NOMO-1 treated with dmso at 0.1 percent for 144 hours (cell line): Measurements from ENCODE around the gene LAIR1.
A peak's percentile ranks its signal among the peaks of the same experiment; 100 is the strongest.
"Not testable (repeated sequence)": the region's sequence is repeated elsewhere in the genome, so short reads cannot be mapped to it uniquely, and the experiment has no call there.

ENCODE experiments used
- DNase-seq: peaks from one replicate; lab custom pipeline; 2025; ENCODE audit not compliant: unreplicated experiment; lab: John Stamatoyannopoulos, UW

LAIR1 gene

GRCh38 chr19:54364775-54365257 is at the start of gene LAIR1:
Gene LAIR1, minus strand, starts transcription at chr19:54364931. Its CDS starts 127 bp downstream, at chr19:54364804.
- peak; percentile 89 for DNase-seq

- no peak for DNase-seq
These were observed 49.4 kb upstream of the LAIR1 start for GRCh38 chr19:54414156-54414555.

GRCh38 chr19:54412877-54413276 is 48.1 kb upstream of the LAIR1 start:
- no peak for DNase-seq

GRCh38 chr19:54411033-54411432 is 46.3 kb upstream of the LAIR1 start:
- no peak for DNase-seq

- DNase-seq: no peak
These were observed 43.8 kb upstream of the LAIR1 start for GRCh38 chr19:54408456-54409026.

GRCh38 chr19:54407780-54408179 is 43.0 kb upstream of the LAIR1 start:
- DNase-seq: no peak

- no peak for DNase-seq
These were observed 40.9 kb upstream of the LAIR1 start for GRCh38 chr19:54405628-54406027.

GRCh38 chr19:54403054-54403453 is 38.3 kb upstream of the LAIR1 start:
- no peak for DNase-seq

GRCh38 chr19:54400913-54401312 is 36.2 kb upstream of the LAIR1 start:
- no peak for DNase-seq

GRCh38 chr19:54399189-54399588 is 34.5 kb upstream of the LAIR1 start:
- DNase-seq: no peak

GRCh38 chr19:54395685-54396084 is 31.0 kb upstream of the LAIR1 start:
- no peak for DNase-seq

- DNase-seq: no peak
These were observed 28.6 kb upstream of the LAIR1 start for GRCh38 chr19:54393381-54393780.

GRCh38 chr19:54392105-54392504 is 27.4 kb upstream of the LAIR1 start:
- no peak for DNase-seq

GRCh38 chr19:54391589-54392061 is 26.9 kb upstream of the LAIR1 start:
- DNase-seq: no peak

GRCh38 chr19:54390942-54391577 is 26.3 kb upstream of the LAIR1 start:
- DNase-seq: no peak

GRCh38 chr19:54389553-54389952 is 24.8 kb upstream of the LAIR1 start:
- DNase-seq: peak; percentile 51

GRCh38 chr19:54388802-54389139 is 24.0 kb upstream of the LAIR1 start:
- no peak for DNase-seq

GRCh38 chr19:54387991-54388801 is 23.5 kb upstream of the LAIR1 start:
- DNase-seq: no peak

- peak; percentile 43 for DNase-seq
These were observed 18.6 kb upstream of the LAIR1 start for GRCh38 chr19:54383330-54383729.

- not testable (repeated sequence) for DNase-seq
These were observed 17.3 kb upstream of the LAIR1 start for GRCh38 chr19:54382041-54382440.

GRCh38 chr19:54380897-54381296 is 16.2 kb upstream of the LAIR1 start:
- no peak for DNase-seq

- no peak for DNase-seq
These were observed 14.5 kb upstream of the LAIR1 start for GRCh38 chr19:54379187-54379678.
